AG09309 (cell line): ENCODE data around the gene LRRC39.

Source experiments
- DNase-seq: peaks from one replicate; pipeline ENCODE4 v3.0.0-alpha.2; 2010; ENCODE audit warnings: low read depth
- H3K4me3 ChIP-seq: 2 replicates; pipeline ENCODE4 v1.5.1; 2011; ENCODE audit warnings: mild to moderate bottlenecking, low read depth, low read length, moderate library complexity; ENCODE audit not compliant: control insufficient read depth
- CTCF ChIP-seq: IDR thresholded peaks from 2 replicates; pipeline ENCODE4 v1.5.1; 2011; ENCODE audit warnings: mild to moderate bottlenecking, low read depth, low read length, inconsistent platforms; ENCODE audit not compliant: insufficient read depth, control insufficient read depth; ENCODE audit errors: missing control alignments

Gene LRRC39

GRCh38 chr1:100115524-100115923, 62.5 kb downstream of the LRRC39 start:
- no peak for TF ChIP-seq CTCF
- H3K4me3 ChIP-seq = no peak overlapping the region
- no peak for DNase-seq

GRCh38 chr1:100109554-100110066, 68.4 kb downstream of the LRRC39 start:
- TF ChIP-seq CTCF = no peak
- no peak overlapping the region for H3K4me3 ChIP-seq
- no peak for DNase-seq

- no peak overlapping the region for H3K4me3 ChIP-seq
- no peak for TF ChIP-seq CTCF
- DNase-seq = no peak
Observed at GRCh38 chr1:100107696-100108095, 70.4 kb downstream of the LRRC39 start.

GRCh38 chr1:100101564-100101963, 76.5 kb downstream of the LRRC39 start:
- DNase-seq = no peak
- H3K4me3 ChIP-seq = no peak overlapping the region
- TF ChIP-seq CTCF = no peak

GRCh38 chr1:100100202-100100601, 77.9 kb downstream of the LRRC39 start:
- no peak for TF ChIP-seq CTCF
- DNase-seq = no peak

More at GRCh38 chr1:100100202-100100601, 77.9 kb downstream of the LRRC39 start:
- H3K4me3 ChIP-seq = no peak overlapping the region
